ENCODE measurements around the gene FBLN5.

FBLN5 gene

GRCh38 chr14:91929700-91930099, 17.8 kb downstream of the FBLN5 start:
- Mint-ChIP-seq H3K4me3 (no peak overlapping the region), H3K36me3 (ENCODE audit: low read depth) (no peaks in the 10 kb centered on the region)

DNA sequence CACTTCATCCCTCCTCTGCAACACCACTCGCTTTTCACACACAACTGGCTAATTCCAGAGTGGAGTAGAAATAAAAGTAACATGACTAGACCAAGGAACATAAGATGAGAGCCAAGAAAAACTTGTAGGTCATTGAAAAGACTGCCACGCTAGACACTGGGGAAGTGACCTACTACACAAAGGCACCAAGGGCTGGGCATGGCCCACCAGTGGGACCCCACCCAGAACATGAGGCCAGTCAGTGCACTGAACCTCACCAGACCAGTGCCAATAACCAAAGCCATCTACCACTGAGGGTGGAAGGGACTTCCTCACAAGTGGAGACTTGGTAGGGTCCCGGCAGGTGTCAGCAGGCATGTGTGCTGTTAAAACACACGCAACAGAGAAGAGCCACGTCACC, 19.7 kb downstream of the FBLN5 start:
- H3K27me3 Mint-ChIP-seq: no peaks in the 10 kb centered on the region
- no peaks in the 10 kb centered on the region for H3K4me1 Mint-ChIP-seq (ENCODE audit: low read depth)

More at GRCh38 chr14:91929700-91930099, 17.8 kb downstream of the FBLN5 start:
- Mint-ChIP-seq H3K9me3 (no peaks in the 10 kb centered on the region), H3K4me1 (ENCODE audit: low read depth) (no peaks in the 10 kb centered on the region), H3K27ac (no peak overlapping the region), H3K27me3 (no peaks in the 10 kb centered on the region)

GRCh38 chr14:91927191-91927590, 20.3 kb downstream of the FBLN5 start:
- Mint-ChIP-seq H3K9me3 (no peaks in the 10 kb centered on the region), H3K36me3 (ENCODE audit: low read depth) (no peaks in the 10 kb centered on the region), H3K27me3 (no peaks in the 10 kb centered on the region), H3K4me3 (no peak overlapping the region), H3K4me1 (ENCODE audit: low read depth) (no peaks in the 10 kb centered on the region), H3K27ac (no peak overlapping the region)

More for the DNA sequence above, 19.7 kb downstream of the FBLN5 start:
- Mint-ChIP-seq H3K9me3 (no peaks in the 10 kb centered on the region), H3K4me3 (no peak overlapping the region), H3K36me3 (ENCODE audit: low read depth) (no peaks in the 10 kb centered on the region), H3K27ac (no peak overlapping the region)

- Mint-ChIP-seq H3K27me3 (no peaks in the 10 kb centered on the region), H3K36me3 (ENCODE audit: low read depth) (no peaks in the 10 kb centered on the region), H3K9me3 (no peaks in the 10 kb centered on the region), H3K4me3 (no peak overlapping the region), H3K4me1 (ENCODE audit: low read depth) (no peaks in the 10 kb centered on the region), H3K27ac (no peak overlapping the region)
These were observed 21.2 kb downstream of the FBLN5 start for GRCh38 chr14:91926131-91926890.

GRCh38 chr14:91925727-91926121, 21.8 kb downstream of the FBLN5 start:
- no peaks in the 10 kb centered on the region for H3K27me3 Mint-ChIP-seq

GRCh38 chr14:91925001-91925726, 22.3 kb downstream of the FBLN5 start:
- H3K27ac Mint-ChIP-seq: no peak overlapping the region
- H3K4me1 Mint-ChIP-seq (ENCODE audit: low read depth): no peaks in the 10 kb centered on the region
- no peaks in the 10 kb centered on the region for H3K36me3 Mint-ChIP-seq (ENCODE audit: low read depth)
- H3K9me3 Mint-ChIP-seq: no peaks in the 10 kb centered on the region
- no peak overlapping the region for H3K4me3 Mint-ChIP-seq
- H3K27me3 Mint-ChIP-seq: no peaks in the 10 kb centered on the region

More at GRCh38 chr14:91925727-91926121, 21.8 kb downstream of the FBLN5 start:
- H3K27ac Mint-ChIP-seq: no peak overlapping the region
- no peaks in the 10 kb centered on the region for H3K36me3 Mint-ChIP-seq (ENCODE audit: low read depth)
- no peaks in the 10 kb centered on the region for H3K4me1 Mint-ChIP-seq (ENCODE audit: low read depth)
- no peak overlapping the region for H3K4me3 Mint-ChIP-seq
- H3K9me3 Mint-ChIP-seq: no peaks in the 10 kb centered on the region

DNA sequence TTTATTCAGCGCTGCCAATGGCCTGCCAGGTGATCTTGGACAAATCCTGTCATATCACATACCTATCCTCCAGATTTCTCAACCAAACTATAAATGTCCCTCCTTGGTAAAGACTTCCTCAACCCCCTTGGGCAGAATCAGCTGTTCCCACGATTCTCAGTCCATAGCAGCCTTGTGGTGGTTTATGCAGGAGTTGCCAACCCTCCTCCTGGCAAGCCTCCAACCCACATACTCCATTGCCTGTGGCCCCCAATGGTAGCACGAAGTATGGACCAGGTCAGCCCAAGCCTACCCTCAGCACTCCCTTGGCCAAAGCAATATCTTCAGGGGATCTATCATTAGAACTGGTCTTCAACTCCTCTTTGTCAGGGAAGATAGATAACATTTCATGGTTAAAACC, 27.0 kb downstream of the FBLN5 start:
- Mint-ChIP-seq H3K27ac (no peak overlapping the region), H3K4me1 (ENCODE audit: low read depth) (no peaks in the 10 kb centered on the region), H3K27me3 (no peaks in the 10 kb centered on the region), H3K9me3 (no peaks in the 10 kb centered on the region), H3K4me3 (no peak overlapping the region), H3K36me3 (ENCODE audit: low read depth) (no peaks in the 10 kb centered on the region)

- Mint-ChIP-seq H3K27ac (no peak overlapping the region), H3K9me3 (no peaks in the 10 kb centered on the region)
These were observed 27.7 kb downstream of the FBLN5 start for GRCh38 chr14:91919814-91920213.

DNA sequence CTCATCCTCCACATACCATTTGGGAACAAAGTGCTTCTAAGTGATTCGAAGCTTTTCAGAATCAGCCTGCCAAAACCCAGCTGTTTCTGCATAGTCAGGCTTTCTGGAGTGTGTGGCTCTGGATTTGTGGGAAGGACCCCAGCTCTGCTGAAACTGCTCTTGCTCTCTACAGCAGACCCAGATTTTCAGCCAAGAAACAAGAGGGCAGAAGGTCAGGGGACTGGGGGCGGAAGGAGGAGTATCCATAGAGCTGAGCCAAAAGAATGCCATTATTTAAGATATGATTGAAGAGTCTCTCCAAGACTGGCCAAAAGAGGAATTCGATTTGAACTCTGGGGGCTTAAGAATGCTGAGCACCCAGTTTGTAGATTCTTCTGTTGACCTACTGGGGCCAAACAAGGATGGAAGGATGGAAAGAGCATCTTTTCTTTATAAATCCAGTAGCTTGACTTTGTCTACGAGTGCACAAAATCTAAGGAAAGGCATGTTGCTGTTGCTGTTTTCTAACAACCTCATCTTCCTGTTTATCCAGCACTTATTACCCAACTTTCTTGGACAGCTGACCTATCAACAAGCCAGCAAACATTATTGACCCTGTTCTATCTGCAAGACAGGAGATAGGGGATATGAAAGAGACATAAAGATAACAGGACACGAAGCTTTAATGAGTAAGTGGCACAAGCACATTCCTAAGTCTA, 29.2 kb downstream of the FBLN5 start:
- H3K4me1 Mint-ChIP-seq (ENCODE audit: low read depth): no peaks in the 10 kb centered on the region
- H3K27me3 Mint-ChIP-seq: no peaks in the 10 kb centered on the region
- no peak overlapping the region for H3K27ac Mint-ChIP-seq
- H3K36me3 Mint-ChIP-seq (ENCODE audit: low read depth): no peaks in the 10 kb centered on the region
- H3K9me3 Mint-ChIP-seq: no peaks in the 10 kb centered on the region
- H3K4me3 Mint-ChIP-seq: no peak overlapping the region

More at GRCh38 chr14:91919814-91920213, 27.7 kb downstream of the FBLN5 start:
- Mint-ChIP-seq H3K36me3 (ENCODE audit: low read depth) (no peaks in the 10 kb centered on the region), H3K4me3 (no peak overlapping the region), H3K27me3 (no peaks in the 10 kb centered on the region), H3K4me1 (ENCODE audit: low read depth) (no peaks in the 10 kb centered on the region)

- no peaks in the 10 kb centered on the region for H3K36me3 Mint-ChIP-seq (ENCODE audit: low read depth)
- H3K27ac Mint-ChIP-seq: no peak overlapping the region
- H3K4me3 Mint-ChIP-seq: no peak overlapping the region
- H3K9me3 Mint-ChIP-seq: no peaks in the 10 kb centered on the region
- H3K4me1 Mint-ChIP-seq (ENCODE audit: low read depth): peaks cover 15% of the 10 kb centered on the region
- no peaks in the 10 kb centered on the region for H3K27me3 Mint-ChIP-seq
These were observed 35.5 kb downstream of the FBLN5 start for GRCh38 chr14:91912035-91912434.

DNA sequence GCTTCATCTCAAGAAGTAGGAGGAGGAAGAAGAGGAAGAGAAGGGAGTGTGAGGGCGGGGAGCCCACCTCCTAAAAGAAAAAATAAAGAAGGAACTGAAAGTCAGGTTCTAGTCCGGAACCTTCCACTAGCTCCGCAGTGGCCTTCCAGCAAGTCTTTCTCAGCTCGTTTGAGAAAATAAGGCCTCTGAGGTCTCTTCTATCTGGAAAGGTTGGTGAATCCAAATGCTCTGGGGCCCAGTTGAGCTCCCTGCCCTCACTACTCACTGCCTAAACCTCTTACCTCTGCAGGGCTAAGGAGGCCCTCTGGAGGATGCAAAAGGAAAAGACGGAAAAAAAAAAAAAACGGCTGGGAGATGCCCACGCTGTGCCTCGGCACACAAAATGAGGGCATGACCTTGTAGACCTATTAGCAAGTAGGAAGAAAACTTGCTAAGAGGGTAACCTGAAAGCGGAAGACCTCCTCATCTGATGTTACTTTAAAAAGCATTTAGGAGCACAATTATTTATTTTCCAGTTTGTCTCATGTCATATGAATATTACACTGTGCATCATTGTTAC, 35.9 kb downstream of the FBLN5 start:
- peak overlapping the region; percentile 8 for H3K4me3 Mint-ChIP-seq
- peak overlapping the region; percentile 76 for H3K27ac Mint-ChIP-seq

DNA sequence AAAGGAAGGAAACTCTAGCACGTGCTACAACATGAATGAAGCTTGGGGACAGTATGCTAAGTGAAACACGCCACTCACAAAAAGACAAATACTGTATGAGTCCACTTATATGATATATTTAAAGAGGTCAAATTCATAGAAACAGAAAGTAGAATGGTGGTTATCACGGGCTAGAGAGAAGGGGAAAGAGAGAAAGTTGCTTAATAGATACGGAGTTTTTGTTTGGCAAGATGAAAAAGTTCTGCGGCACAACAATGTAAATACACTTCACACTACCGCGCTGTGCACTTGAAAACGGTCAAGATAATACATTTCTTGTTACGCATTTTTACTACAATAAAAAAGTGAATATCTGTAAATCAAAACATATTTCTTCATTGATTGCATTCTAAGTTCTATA, 37.3 kb downstream of the FBLN5 start:
- no peak overlapping the region for H3K27ac Mint-ChIP-seq
- H3K27me3 Mint-ChIP-seq: no peaks in the 10 kb centered on the region
- H3K36me3 Mint-ChIP-seq (ENCODE audit: low read depth): no peaks in the 10 kb centered on the region
- no peaks in the 10 kb centered on the region for H3K9me3 Mint-ChIP-seq
- H3K4me3 Mint-ChIP-seq: no peak overlapping the region
- peaks cover 15% of the 10 kb centered on the region for H3K4me1 Mint-ChIP-seq (ENCODE audit: low read depth)

More for the DNA sequence above, 35.9 kb downstream of the FBLN5 start:
- H3K4me1 Mint-ChIP-seq (ENCODE audit: low read depth): peaks cover 15% of the 10 kb centered on the region
- no peaks in the 10 kb centered on the region for H3K36me3 Mint-ChIP-seq (ENCODE audit: low read depth)
- H3K27me3 Mint-ChIP-seq: no peaks in the 10 kb centered on the region
- H3K9me3 Mint-ChIP-seq: no peaks in the 10 kb centered on the region

- Mint-ChIP-seq H3K36me3 (ENCODE audit: low read depth) (no peaks in the 10 kb centered on the region), H3K9me3 (no peaks in the 10 kb centered on the region), H3K27me3 (no peaks in the 10 kb centered on the region), H3K27ac (no peak overlapping the region), H3K4me3 (no peak overlapping the region), H3K4me1 (ENCODE audit: low read depth) (peaks cover 10% of the 10 kb centered on the region)
These were observed 41.1 kb downstream of the FBLN5 start for GRCh38 chr14:91906374-91906773.

DNA sequence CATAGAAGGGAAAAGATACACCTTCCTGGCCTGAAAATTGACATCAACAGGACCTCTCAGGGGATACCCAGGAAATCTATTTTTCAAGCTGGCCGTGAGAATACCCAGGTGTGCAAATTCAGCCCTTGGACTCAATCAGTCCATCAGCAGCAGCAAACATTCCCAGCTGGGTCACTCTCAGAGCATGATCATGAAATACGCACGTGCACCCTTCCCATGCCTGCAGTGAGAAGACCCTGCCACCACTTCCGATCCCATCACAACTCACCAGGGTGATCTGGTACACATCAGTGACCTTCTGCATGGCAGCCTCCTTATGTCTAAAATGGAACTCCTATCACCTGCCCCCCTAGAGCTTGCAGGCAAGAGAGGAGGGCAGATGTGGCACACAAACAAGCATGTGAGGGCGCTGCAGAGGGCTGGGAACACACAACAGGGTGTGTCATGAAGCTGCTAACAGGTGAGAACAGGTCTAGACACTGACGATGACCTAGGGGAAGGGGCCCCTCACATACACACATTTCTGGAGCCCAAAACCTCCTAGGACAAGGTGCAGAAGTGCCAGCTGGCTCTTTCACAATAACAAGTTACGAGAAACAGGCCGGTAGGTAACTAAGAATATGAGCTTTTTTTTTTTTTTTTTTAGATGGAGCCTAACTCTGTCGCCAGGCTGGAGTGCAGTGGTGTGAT, 42.4 kb downstream of the FBLN5 start:
- H3K27ac Mint-ChIP-seq: no peak overlapping the region
- no peaks in the 10 kb centered on the region for H3K9me3 Mint-ChIP-seq
- no peaks in the 10 kb centered on the region for H3K27me3 Mint-ChIP-seq
- peaks cover under 1% of the 10 kb centered on the region for H3K4me1 Mint-ChIP-seq (ENCODE audit: low read depth)
- no peak overlapping the region for H3K4me3 Mint-ChIP-seq
- H3K36me3 Mint-ChIP-seq (ENCODE audit: low read depth): no peaks in the 10 kb centered on the region
